ENCODE data around the gene OTUB2.

OTUB2 gene

GRCh38 chr14:94021416-94022157 lies 4.6 kb upstream of the OTUB2 start:
- Histone ChIP-seq H3K9ac (ENCODE audit: low read length) (no peak overlapping the region), H3F3A (ENCODE audit: insufficient read depth, low read length) (no peaks in the 10 kb centered on the region), H3K9me2 (ENCODE audit: low read depth, low read length) (no peaks in the 10 kb centered on the region), H3K27ac (ENCODE audit: low read depth, low read length, poor library complexity, severe bottlenecking) (no peak overlapping the region), H3K79me2 (ENCODE audit: insufficient read depth, low read length) (no peaks in the 10 kb centered on the region), H2AFZ (ENCODE audit: low read length) (no peak overlapping the region), H3K27me3 (ENCODE audit: insufficient read depth, low read length) (peaks cover 6% of the 10 kb centered on the region; the same call in 1 of the 2 replicates), H3K4me3 (ENCODE audit: low read depth, low read length, poor library complexity, severe bottlenecking) (no peak overlapping the region), H3K4me1 (ENCODE audit: insufficient read depth, low read length, severe bottlenecking) (peaks cover 6% of the 10 kb centered on the region), H4K20me1 (ENCODE audit: insufficient read depth, low read length) (no peaks in the 10 kb centered on the region), H3K36me3 (ENCODE audit: insufficient read depth, low read length) (no peaks in the 10 kb centered on the region), H3K9me3 (ENCODE audit: low read length) (no peaks in the 10 kb centered on the region), H3K4me2 (ENCODE audit: low read length) (no peak overlapping the region)
- no peak for TF ChIP-seq CTCF (IDR thresholded peaks at IDR 0.05; ENCODE audit: low read length)
- no peak for TF ChIP-seq EZH2 (IDR thresholded peaks at IDR 0.05; ENCODE audit: borderline replicate concordance, low read length)

GRCh38 chr14:94022532-94023411 lies 3.4 kb upstream of the OTUB2 start:
- no peaks in the 10 kb centered on the region for H4K20me1 ChIP-seq (ENCODE audit: insufficient read depth, low read length)
- H3K27me3 ChIP-seq (ENCODE audit: insufficient read depth, low read length) = no peaks in the 10 kb centered on the region
- no peaks in the 10 kb centered on the region for H3F3A ChIP-seq (ENCODE audit: insufficient read depth, low read length)
- no peaks in the 10 kb centered on the region for H3K9me2 ChIP-seq (ENCODE audit: low read depth, low read length)
- TF ChIP-seq CTCF (IDR thresholded peaks at IDR 0.05; ENCODE audit: low read length) = no peak
- TF ChIP-seq EZH2 (IDR thresholded peaks at IDR 0.05; ENCODE audit: borderline replicate concordance, low read length) = no peak
- no peaks in the 10 kb centered on the region for H3K9me3 ChIP-seq (ENCODE audit: low read length)
- no peak overlapping the region for H2AFZ ChIP-seq (ENCODE audit: low read length)
- H3K4me3 ChIP-seq (ENCODE audit: low read depth, low read length, poor library complexity, severe bottlenecking) = no peak overlapping the region
- H3K4me2 ChIP-seq (ENCODE audit: low read length) = no peak overlapping the region
- H3K79me2 ChIP-seq (ENCODE audit: insufficient read depth, low read length) = no peaks in the 10 kb centered on the region
- no peaks in the 10 kb centered on the region for H3K36me3 ChIP-seq (ENCODE audit: insufficient read depth, low read length)
- H3K27ac ChIP-seq (ENCODE audit: low read depth, low read length, poor library complexity, severe bottlenecking) = no peak overlapping the region
- no peak overlapping the region for H3K9ac ChIP-seq (ENCODE audit: low read length)
- H3K4me1 ChIP-seq (ENCODE audit: insufficient read depth, low read length, severe bottlenecking) = peaks cover 11% of the 10 kb centered on the region

GRCh38 chr14:94024549-94024948 lies 1.6 kb upstream of the OTUB2 start:
- TF ChIP-seq CTCF (IDR thresholded peaks at IDR 0.05; ENCODE audit: low read length) (no peak), EZH2 (IDR thresholded peaks at IDR 0.05; ENCODE audit: borderline replicate concordance, low read length) (no peak)
- Histone ChIP-seq H3K9me2 (ENCODE audit: low read depth, low read length) (no peaks in the 10 kb centered on the region), H3K4me2 (ENCODE audit: low read length) (no peak overlapping the region), H3K4me3 (ENCODE audit: low read depth, low read length, poor library complexity, severe bottlenecking) (no peak overlapping the region), H3K79me2 (ENCODE audit: insufficient read depth, low read length) (no peaks in the 10 kb centered on the region), H3K27me3 (ENCODE audit: insufficient read depth, low read length) (no peaks in the 10 kb centered on the region), H4K20me1 (ENCODE audit: insufficient read depth, low read length) (no peaks in the 10 kb centered on the region), H3K9me3 (ENCODE audit: low read length) (no peaks in the 10 kb centered on the region), H3F3A (ENCODE audit: insufficient read depth, low read length) (no peaks in the 10 kb centered on the region), H3K9ac (ENCODE audit: low read length) (no peak overlapping the region), H2AFZ (ENCODE audit: low read length) (no peak overlapping the region), H3K36me3 (ENCODE audit: insufficient read depth, low read length) (no peaks in the 10 kb centered on the region), H3K4me1 (ENCODE audit: insufficient read depth, low read length, severe bottlenecking) (peaks cover 11% of the 10 kb centered on the region), H3K27ac (ENCODE audit: low read depth, low read length, poor library complexity, severe bottlenecking) (no peak overlapping the region)
